Activated T-helper 1 cell treated with anti-CD3 and anti-CD28 coated beads, Interleukin-2, amount 50 U/mL, for 16 hours (primary cell): ENCODE data around the gene C8B.

Experiments used
- DNase-seq, 2 donors: peaks; one replicate each; pipeline ENCODE4 v3.0.0-alpha.2; 2020; ENCODE audit warnings: low read depth in 1 of 2, low spot score in 1 of 2

Gene C8B

GRCh38 chr1:56933161-56933560, 32.7 kb downstream of the C8B start:
- no peak for DNase-seq

GRCh38 chr1:56931686-56932085, 34.1 kb downstream of the C8B start:
- no peak for DNase-seq

GRCh38 chr1:56931211-56931610, 34.6 kb downstream of the C8B start:
- no peak for DNase-seq

- DNase-seq = no peak
Measured at GRCh38 chr1:56929492-56929891, 36.3 kb downstream of the C8B start.

GRCh38 chr1:56927986-56928385, 37.8 kb downstream of the C8B start:
- no peak for DNase-seq

- no peak for DNase-seq
Measured at GRCh38 chr1:56927171-56927570, 38.6 kb downstream of the C8B start.

GRCh38 chr1:56925193-56925592, 40.6 kb downstream of the C8B start:
- DNase-seq = no peak

- no peak for DNase-seq
Measured at GRCh38 chr1:56924116-56924515, 41.7 kb downstream of the C8B start.

- no peak for DNase-seq
Measured at GRCh38 chr1:56923201-56923600, 42.6 kb downstream of the C8B start.

- DNase-seq = no peak
Measured at GRCh38 chr1:56922507-56922906, 43.3 kb downstream of the C8B start.

GRCh38 chr1:56922070-56922469, 43.7 kb downstream of the C8B start:
- DNase-seq = no peak

GRCh38 chr1:56921479-56921878, 44.3 kb downstream of the C8B start:
- DNase-seq = no peak

- DNase-seq = no peak
Measured at GRCh38 chr1:56920591-56921001, 45.2 kb downstream of the C8B start.

GRCh38 chr1:56917356-56917755, 48.5 kb downstream of the C8B start:
- DNase-seq = no peak

- no peak for DNase-seq
Measured at GRCh38 chr1:56916630-56917029, 49.2 kb downstream of the C8B start.

- DNase-seq = no peak
Measured at GRCh38 chr1:56915960-56916359, 49.9 kb downstream of the C8B start.

- no peak for DNase-seq
Measured at GRCh38 chr1:56912325-56912724, 53.5 kb downstream of the C8B start.

- DNase-seq = no peak
Measured at GRCh38 chr1:56911098-56911938, 54.5 kb downstream of the C8B start.

- no peak for DNase-seq
Measured at GRCh38 chr1:56910441-56910985, 55.3 kb downstream of the C8B start.

GRCh38 chr1:56908619-56909221, 57.1 kb downstream of the C8B start:
- DNase-seq = no peak

- DNase-seq = no peak
Measured at GRCh38 chr1:56905667-56906066, 60.1 kb downstream of the C8B start.

GRCh38 chr1:56904663-56905397, 61.0 kb downstream of the C8B start:
- no peak for DNase-seq
